Glomerular endothelial cell (primary cell): ENCODE measurements around the gene CTAG1A. TPM values are rescaled to one million over a fixed set of nuclear protein-coding genes. Genes with fewer than 3 reads are reported as not detected.
"Not testable (repeated sequence)": the region's sequence is repeated elsewhere in the genome, so short reads cannot be mapped to it uniquely, and the experiment has no call there.

ENCODE experiments used
- DNase-seq: peaks from one replicate; pipeline ENCODE4 v3.0.0-alpha.2; 2011; ENCODE audit warnings: low read depth, low spot score; ENCODE audit errors: extremely low read depth
- total RNA-seq: library from RNA; depleted of rRNA; stranded (reverse); fragments of >200 nt; gene quantifications from 2 replicates; pipeline ENCODE4 v1.2.3, GENCODE V29; 2015

Gene CTAG1A
- total RNA-seq, result not detected in 2 replicates

DNA sequence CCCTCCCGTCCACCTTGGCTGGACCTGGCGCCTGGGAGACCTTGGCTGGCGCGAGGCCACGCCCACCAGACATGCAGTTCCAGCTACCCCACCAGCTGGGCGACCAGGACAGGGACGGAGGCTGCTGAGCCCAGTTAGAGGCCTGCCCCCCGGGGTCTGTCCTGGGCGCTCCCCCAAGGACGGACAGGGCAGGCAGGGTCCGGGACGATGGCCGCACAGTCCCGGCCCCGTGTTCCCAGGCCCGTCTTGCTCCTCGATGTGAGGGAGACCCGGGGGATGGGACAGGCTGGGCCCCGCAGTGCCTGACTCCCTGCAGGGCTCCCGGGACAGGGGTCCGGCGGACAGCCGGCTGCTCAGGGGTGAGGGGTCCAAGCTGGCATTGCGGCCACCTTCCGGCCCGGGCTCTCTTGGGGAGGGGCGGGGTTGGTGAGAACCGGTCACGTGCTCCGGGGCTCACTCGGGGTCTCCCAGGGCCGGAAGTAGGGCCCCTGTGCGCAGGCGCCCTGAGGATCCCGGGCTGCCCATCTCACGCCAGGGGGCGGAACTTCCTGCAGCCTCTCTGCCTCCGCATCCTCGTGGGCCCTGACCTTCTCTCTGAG is at the start of gene CTAG1A:
CTAG1A (plus strand) TSS at position 549 of the 599 bp plus-strand sequence. CDS start 74 bp downstream, outside the sequence.
- DNase-seq, result not testable (repeated sequence)

DNA sequence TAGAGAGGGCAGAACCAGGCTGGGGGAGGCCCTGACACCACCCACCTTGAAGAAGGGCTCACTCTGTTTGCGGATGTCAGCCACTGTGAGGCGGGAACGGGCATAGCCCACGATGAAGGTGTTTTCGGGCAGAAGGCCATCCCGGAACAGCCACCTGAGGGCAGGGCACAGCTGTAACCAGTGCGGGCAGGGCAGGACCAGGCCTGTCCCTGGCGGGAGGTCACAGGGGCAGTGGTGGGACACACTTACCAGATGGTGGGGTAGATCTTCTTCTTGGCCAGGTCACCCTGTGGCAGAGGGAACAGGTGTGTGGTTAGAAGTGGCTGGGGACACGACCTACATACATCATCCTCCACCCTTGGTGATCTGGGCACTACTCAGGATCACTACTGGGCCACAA is 49.0 kb upstream of the CTAG1A start:
- DNase-seq, result no peak

- no peak for DNase-seq
These were observed 45.9 kb upstream of the CTAG1A start for GRCh38 chrX:154539077-154539476.

GRCh38 chrX:154540365-154540764 is 44.6 kb upstream of the CTAG1A start:
- DNase-seq, result not testable (repeated sequence)

- no peak for DNase-seq
These were observed 43.9 kb upstream of the CTAG1A start for GRCh38 chrX:154540897-154541535.

DNA sequence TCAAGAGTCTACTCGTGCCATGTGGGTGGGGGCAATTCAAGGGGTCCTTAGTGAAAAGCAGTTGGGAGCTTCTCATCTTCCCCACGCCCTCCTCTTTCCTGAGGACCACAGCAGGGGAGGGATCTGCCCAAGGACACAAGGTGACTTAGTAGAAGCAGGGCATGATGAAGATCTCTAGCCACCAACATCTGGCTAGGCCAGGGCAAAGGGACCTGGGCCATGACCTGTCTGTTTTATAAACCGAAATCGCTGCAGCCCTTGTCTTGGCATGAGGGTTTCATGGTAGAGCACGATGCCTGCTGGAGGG is 43.4 kb upstream of the CTAG1A start:
- DNase-seq, result no peak

- DNase-seq, result no peak
These were observed 42.8 kb upstream of the CTAG1A start for GRCh38 chrX:154541896-154542722.

DNA sequence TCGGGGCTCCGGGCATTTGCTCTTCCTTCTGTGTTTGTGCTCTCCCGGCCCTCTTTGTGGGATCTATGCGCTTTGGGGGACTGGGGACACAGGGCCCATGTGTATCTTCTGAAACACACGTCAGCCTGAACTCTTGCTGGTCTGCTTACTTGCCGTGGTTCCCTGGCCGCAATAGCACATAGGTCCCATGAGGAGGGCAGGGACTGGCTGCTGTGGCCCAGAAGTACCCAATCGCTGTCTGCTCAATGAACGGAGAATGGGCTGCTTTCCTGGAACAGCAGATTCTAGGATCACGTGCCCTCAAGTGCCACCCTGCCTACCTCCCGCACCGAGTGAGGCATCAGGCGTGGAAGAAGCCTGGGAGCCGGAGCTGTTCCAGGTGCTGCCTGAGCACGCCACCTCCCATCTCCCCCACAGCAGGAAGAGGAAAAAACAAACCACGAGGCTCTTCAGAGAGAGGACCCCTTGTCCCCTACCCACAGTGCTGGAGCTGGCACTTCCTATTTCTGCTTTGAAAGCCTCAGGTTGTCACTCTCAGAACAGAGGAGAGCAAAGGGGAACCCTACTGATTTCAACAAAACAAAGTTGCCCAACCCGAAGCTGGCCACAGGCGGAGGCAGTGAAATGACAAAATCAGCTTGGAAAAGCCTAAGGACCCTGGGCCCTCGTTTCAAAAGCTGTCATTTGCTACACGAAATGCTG is 42.1 kb upstream of the CTAG1A start:
- DNase-seq, result no peak

GRCh38 chrX:154545673-154546274 is 39.2 kb upstream of the CTAG1A start:
- no peak for DNase-seq

- DNase-seq, result no peak
These were observed 38.3 kb upstream of the CTAG1A start, which contains the start of gene G6PD for GRCh38 chrX:154546354-154547244. Gene G6PD, minus strand, starts transcription at chrX:154546846. Its CDS starts 691 bp downstream, at chrX:154546155.

- DNase-seq, result no peak
These were observed 37.5 kb upstream of the CTAG1A start, which contains the start of gene IKBKG for GRCh38 chrX:154547245-154548027. Gene IKBKG, plus strand, starts transcription at chrX:154547620. Its CDS starts 4,383 bp downstream, at chrX:154552003.

GRCh38 chrX:154548028-154548316 is 37.0 kb upstream of the CTAG1A start:
- DNase-seq, result no peak

DNA sequence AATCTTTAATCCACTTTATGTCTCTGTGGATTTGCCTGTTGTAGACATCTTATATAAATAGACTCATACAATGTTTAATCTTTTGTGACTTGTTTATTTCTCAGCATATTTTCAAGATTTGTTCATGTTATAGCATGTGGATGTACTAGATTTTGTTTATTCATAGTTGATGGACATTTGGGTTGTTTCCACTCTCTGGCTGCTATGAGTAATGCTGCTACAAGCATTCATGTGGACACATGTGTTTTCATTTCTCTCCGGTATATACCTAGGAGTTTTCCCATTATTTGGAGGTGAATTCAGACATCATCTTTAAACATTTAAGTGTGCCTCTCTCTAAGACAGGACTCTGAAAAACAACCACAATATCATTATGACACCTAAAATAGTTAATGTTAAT is 35.2 kb upstream of the CTAG1A start:
- no peak for DNase-seq

GRCh38 chrX:154552112-154552806 is 32.7 kb upstream of the CTAG1A start:
- not testable (repeated sequence) for DNase-seq

- DNase-seq, result not testable (repeated sequence)
These were observed 26.8 kb upstream of the CTAG1A start for GRCh38 chrX:154558060-154558690.

GRCh38 chrX:154558896-154559295 is 26.0 kb upstream of the CTAG1A start:
- DNase-seq, result not testable (repeated sequence)

DNA sequence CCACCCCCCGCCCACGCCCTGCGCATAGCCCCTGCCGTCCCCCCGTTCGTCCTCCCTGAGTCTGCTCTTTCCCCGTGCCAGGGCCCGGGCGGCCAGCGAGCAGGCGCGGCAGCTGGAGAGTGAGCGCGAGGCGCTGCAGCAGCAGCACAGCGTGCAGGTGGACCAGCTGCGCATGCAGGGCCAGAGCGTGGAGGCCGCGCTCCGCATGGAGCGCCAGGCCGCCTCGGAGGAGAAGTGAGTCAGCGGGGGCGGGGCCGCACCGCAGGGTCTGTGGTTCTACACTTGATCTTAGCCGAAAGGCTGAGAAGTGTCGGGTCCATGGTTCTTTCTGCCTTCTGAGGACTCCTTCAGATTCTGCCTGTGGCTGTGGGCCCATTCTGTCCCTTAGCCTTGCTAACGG is 24.6 kb upstream of the CTAG1A start:
- DNase-seq, result not testable (repeated sequence)

GRCh38 chrX:154562295-154562694 is 22.6 kb upstream of the CTAG1A start:
- DNase-seq, result not testable (repeated sequence)
